HG03342 (cell line): Measurements from ENCODE around the gene PPP3R1.

Experiments used
- ATAC-seq: cut with Tn5 transposase; IDR thresholded peaks from one replicate; pipeline ENCODE4 v1.9.1; 2021; ENCODE audit warnings: mild to moderate bottlenecking, moderate library complexity; ENCODE audit not compliant: unreplicated experiment

The PPP3R1 gene

GRCh38 chr2:68252400-68253218 is at the start of gene PPP3R1:
PPP3R1 (minus strand) TSS chr2:68252532; CDS start chr2:68252127, 405 bp downstream.
- ATAC-seq = peak; percentile 83

- no peak for ATAC-seq
These were observed 43.2 kb upstream of the PPP3R1 start for GRCh38 chr2:68295516-68295915.

- no peak for ATAC-seq
These were observed 42.6 kb upstream of the PPP3R1 start for GRCh38 chr2:68294913-68295312.

GRCh38 chr2:68294187-68294586 is 41.9 kb upstream of the PPP3R1 start:
- ATAC-seq = no peak

GRCh38 chr2:68293755-68294154 is 41.4 kb upstream of the PPP3R1 start:
- no peak for ATAC-seq

- no peak for ATAC-seq
These were observed 40.7 kb upstream of the PPP3R1 start for GRCh38 chr2:68293024-68293423.

- ATAC-seq = peak; percentile 73
These were observed 39.9 kb upstream of the PPP3R1 start for GRCh38 chr2:68292108-68292710.

GRCh38 chr2:68291314-68291713 is 39.0 kb upstream of the PPP3R1 start:
- ATAC-seq = no peak

GRCh38 chr2:68290901-68291300 is 38.6 kb upstream of the PPP3R1 start:
- ATAC-seq = no peak

- ATAC-seq = no peak
These were observed 35.5 kb upstream of the PPP3R1 start for GRCh38 chr2:68287580-68288441.

GRCh38 chr2:68284896-68285295 is 32.6 kb upstream of the PPP3R1 start:
- no peak for ATAC-seq

- no peak for ATAC-seq
These were observed 31.1 kb upstream of the PPP3R1 start for GRCh38 chr2:68283419-68283812.

- peak; percentile 55 for ATAC-seq
These were observed 30.6 kb upstream of the PPP3R1 start for GRCh38 chr2:68282811-68283418.

GRCh38 chr2:68280796-68281195 is 28.5 kb upstream of the PPP3R1 start:
- ATAC-seq = no peak

GRCh38 chr2:68280348-68280747 is 28.0 kb upstream of the PPP3R1 start:
- no peak for ATAC-seq

GRCh38 chr2:68279691-68280090 is 27.4 kb upstream of the PPP3R1 start:
- ATAC-seq = no peak

- ATAC-seq = no peak
These were observed 25.8 kb upstream of the PPP3R1 start for GRCh38 chr2:68278169-68278568.

GRCh38 chr2:68274022-68274421 is 21.7 kb upstream of the PPP3R1 start:
- ATAC-seq = no peak

GRCh38 chr2:68272246-68272994 is 20.1 kb upstream of the PPP3R1 start:
- no peak for ATAC-seq

GRCh38 chr2:68266655-68267054 is 14.3 kb upstream of the PPP3R1 start:
- no peak for ATAC-seq
